NCI-H526 (cell line): ENCODE results near the gene PARVB.

Source experiments
- DNase-seq, 2 experiments: peaks; one replicate each; lab custom pipeline; 2025; lab: John Stamatoyannopoulos, UW

The PARVB gene

GRCh38 chr22:44200855-44201550 is 176.9 kb downstream of the PARVB start:
- no peak for DNase-seq

- no peak for DNase-seq
Measured at GRCh38 chr22:44201665-44202064, 177.6 kb downstream of the PARVB start.

GRCh38 chr22:44202261-44202789 is 178.2 kb downstream of the PARVB start:
- DNase-seq = no peak

GRCh38 chr22:44203203-44203602 is 179.1 kb downstream of the PARVB start:
- no peak for DNase-seq

- DNase-seq = peak; percentile 18 to 73
Measured at GRCh38 chr22:44204739-44205515, 180.8 kb downstream of the PARVB start.

- DNase-seq = no peak
Measured at GRCh38 chr22:44205516-44206329, 181.6 kb downstream of the PARVB start.

- no peak for DNase-seq
Measured at GRCh38 chr22:44206330-44206645, 182.2 kb downstream of the PARVB start.

- no peak for DNase-seq
Measured at GRCh38 chr22:44206696-44207095, 182.6 kb downstream of the PARVB start.

- DNase-seq = no peak
Measured at GRCh38 chr22:44207173-44207980, 183.3 kb downstream of the PARVB start.

GRCh38 chr22:44207981-44208317 is 183.8 kb downstream of the PARVB start:
- no peak for DNase-seq

GRCh38 chr22:44209343-44209742 is 185.2 kb downstream of the PARVB start:
- DNase-seq = no peak

GRCh38 chr22:44210722-44211121 is 186.6 kb downstream of the PARVB start:
- no peak for DNase-seq

GRCh38 chr22:44211256-44211945 is 187.3 kb downstream of the PARVB start:
- DNase-seq = no peak

- DNase-seq = no peak
Measured at GRCh38 chr22:44211946-44212930, 188.1 kb downstream of the PARVB start.

GRCh38 chr22:44212936-44213335 is 188.8 kb downstream of the PARVB start:
- no peak for DNase-seq

- no peak for DNase-seq
Measured at GRCh38 chr22:44213489-44214043, 189.5 kb downstream of the PARVB start.

- DNase-seq = no peak
Measured at GRCh38 chr22:44214187-44214586, 190.1 kb downstream of the PARVB start.

- DNase-seq = no peak
Measured at GRCh38 chr22:44214764-44215163, 190.7 kb downstream of the PARVB start.

GRCh38 chr22:44215287-44215686 is 191.2 kb downstream of the PARVB start:
- DNase-seq = no peak

- DNase-seq = no peak
Measured at GRCh38 chr22:44217346-44217745, 193.2 kb downstream of the PARVB start.
